COLO668 (cell line): ENCODE results near the gene SIX3.

ENCODE experiments used
- DNase-seq: peaks from one replicate; lab custom pipeline; 2025; ENCODE audit not compliant: unreplicated experiment; lab: John Stamatoyannopoulos, UW

Gene SIX3

GRCh38 chr2:44942304-44943030, 965 bp downstream of the SIX3 start:
- peak; percentile 38 for DNase-seq

- DNase-seq, result no peak
These were observed 1.7 kb downstream of the SIX3 start for GRCh38 chr2:44943031-44943692.

- DNase-seq, result no peak
These were observed 2.2 kb downstream of the SIX3 start for GRCh38 chr2:44943693-44944101.

- no peak for DNase-seq
These were observed 2.8 kb downstream of the SIX3 start for GRCh38 chr2:44944102-44944951.

GRCh38 chr2:44944952-44945612, 3.6 kb downstream of the SIX3 start:
- no peak for DNase-seq

GRCh38 chr2:44945676-44946371, 4.3 kb downstream of the SIX3 start:
- DNase-seq, result no peak

- DNase-seq, result no peak
These were observed 5.0 kb downstream of the SIX3 start for GRCh38 chr2:44946372-44947027.

GRCh38 chr2:44947028-44947375, 5.5 kb downstream of the SIX3 start:
- no peak for DNase-seq

GRCh38 chr2:44948565-44949328, 7.2 kb downstream of the SIX3 start:
- no peak for DNase-seq

GRCh38 chr2:44949329-44950151, 8.0 kb downstream of the SIX3 start:
- DNase-seq, result peak; percentile 79

- DNase-seq, result no peak
These were observed 9.1 kb downstream of the SIX3 start for GRCh38 chr2:44950646-44951045.

- no peak for DNase-seq
These were observed 9.6 kb downstream of the SIX3 start for GRCh38 chr2:44951124-44951523.

- DNase-seq, result no peak
These were observed 10.2 kb downstream of the SIX3 start for GRCh38 chr2:44951714-44952113.

GRCh38 chr2:44952143-44952805, 10.8 kb downstream of the SIX3 start:
- peak; percentile 83 for DNase-seq

GRCh38 chr2:44952806-44953498, 11.4 kb downstream of the SIX3 start:
- peak; percentile 34 for DNase-seq

GRCh38 chr2:44953499-44953883, 12.0 kb downstream of the SIX3 start:
- DNase-seq, result no peak

GRCh38 chr2:44954447-44954888, 13.0 kb downstream of the SIX3 start:
- DNase-seq, result no peak
